Stimulated activated CD8-positive, alpha-beta memory T cell treated with anti-CD3 and anti-CD28 coated beads, Interleukin-4, amount 100 ng/mL, for 24 hours (primary cell): ENCODE data around the gene TTC14.

Source experiments
- DNase-seq: peaks from one replicate; pipeline ENCODE4 v3.0.0-alpha.2; 2020; ENCODE audit warnings: low read depth

TTC14 gene

DNA sequence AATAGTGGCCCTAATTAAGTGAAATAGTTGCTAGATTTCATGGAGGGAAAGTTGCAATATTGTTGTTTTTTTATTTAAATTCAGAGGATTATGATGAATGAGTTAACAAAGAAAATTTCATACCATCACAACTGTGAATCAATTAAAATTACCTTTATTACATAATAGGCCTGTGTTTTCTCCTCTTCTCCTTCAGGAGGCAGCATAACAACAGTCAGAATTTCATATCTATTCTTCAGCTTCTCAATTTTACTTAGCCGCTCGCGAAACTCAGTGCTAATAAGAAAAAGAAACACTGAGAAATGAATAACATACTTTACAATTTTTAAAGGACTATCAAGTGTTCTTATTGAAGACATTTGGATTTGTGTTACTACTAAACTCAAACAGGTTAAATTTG, 29.4 kb downstream of the TTC14 start:
- no peak for DNase-seq

DNA sequence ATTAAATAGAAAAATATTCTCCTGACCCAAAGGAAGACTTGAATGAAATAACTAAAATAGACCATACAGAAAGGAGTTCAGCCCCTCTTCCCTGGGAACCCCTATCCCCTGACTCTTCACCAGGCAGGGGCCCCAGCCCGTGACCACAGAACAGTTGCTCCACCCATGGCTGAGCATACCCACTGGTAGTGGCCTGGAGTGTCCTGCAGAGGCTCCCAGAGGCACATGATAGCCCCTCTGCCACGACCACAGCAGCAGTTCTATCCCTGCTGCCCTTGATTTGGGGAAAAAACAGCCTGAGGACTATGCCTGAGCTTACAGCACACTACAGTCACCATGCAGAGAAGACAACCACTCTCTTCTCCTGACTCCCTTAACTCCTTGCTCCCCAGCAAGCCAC, 31.8 kb downstream of the TTC14 start:
- no peak for DNase-seq

DNA sequence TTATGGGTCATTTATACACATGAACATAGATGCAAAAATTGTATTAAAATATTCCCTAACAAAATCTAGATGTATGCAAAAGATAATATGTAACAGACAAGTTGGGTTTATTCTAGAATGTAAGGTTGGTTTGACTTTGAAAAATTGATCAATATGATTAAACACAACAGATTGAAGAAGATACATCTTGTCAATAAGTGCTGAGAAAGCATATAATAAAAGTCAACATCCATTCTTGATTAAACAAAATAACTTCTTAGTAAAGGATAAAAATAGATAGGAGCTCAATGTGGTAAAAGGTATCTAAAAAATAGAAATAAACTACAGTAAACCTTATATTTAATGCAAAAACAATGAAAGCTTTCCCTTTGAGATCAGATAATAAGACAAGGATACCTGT, 39.0 kb downstream of the TTC14 start:
- DNase-seq = no peak

DNA sequence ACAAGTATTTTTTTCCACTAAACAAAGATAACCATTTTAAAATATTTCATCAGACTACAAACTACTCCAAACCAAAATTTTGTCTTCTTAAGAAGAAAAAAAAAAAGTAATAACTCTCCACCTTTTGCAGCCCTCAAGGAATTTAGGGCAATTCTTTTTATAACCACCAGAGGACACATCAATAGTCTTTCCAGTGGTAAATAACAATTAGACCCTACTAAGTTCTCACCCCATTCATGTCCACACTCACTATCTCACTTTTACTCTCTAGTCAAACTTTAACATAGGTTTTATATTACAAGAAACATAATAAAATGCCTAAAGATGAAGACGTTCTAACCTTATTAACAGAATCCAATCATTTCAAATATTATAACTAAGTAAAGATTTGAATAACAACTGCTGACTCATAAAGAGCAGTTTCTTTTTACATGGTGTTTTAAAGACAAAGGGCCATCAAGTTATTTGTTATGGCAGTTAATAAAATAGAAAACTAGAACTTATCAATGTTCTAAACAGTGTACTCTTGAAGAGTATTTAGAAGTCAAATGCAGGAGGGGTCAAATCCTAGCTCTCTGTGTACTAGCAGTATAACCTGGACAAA, 44.3 kb downstream of the TTC14 start:
- DNase-seq = no peak

DNA sequence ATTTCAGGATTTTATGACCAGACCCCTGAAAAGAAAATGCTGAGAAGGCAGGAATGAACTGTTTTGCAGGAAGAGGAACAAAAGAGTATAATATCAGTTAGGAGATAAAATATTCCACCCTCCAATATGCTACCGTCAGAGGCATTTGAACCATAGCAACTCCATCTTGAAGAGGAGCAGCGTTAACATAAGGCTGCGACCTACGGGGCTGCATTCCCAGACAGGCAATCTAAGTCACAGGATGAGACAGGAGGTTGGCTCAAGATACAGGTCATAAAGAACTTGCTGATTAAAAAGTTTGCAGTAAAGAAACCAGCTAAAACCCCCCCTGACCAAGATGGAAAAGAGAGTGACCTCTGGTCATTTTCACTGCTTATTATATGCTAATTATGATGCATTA, 54.4 kb downstream of the TTC14 start:
- no peak for DNase-seq

DNA sequence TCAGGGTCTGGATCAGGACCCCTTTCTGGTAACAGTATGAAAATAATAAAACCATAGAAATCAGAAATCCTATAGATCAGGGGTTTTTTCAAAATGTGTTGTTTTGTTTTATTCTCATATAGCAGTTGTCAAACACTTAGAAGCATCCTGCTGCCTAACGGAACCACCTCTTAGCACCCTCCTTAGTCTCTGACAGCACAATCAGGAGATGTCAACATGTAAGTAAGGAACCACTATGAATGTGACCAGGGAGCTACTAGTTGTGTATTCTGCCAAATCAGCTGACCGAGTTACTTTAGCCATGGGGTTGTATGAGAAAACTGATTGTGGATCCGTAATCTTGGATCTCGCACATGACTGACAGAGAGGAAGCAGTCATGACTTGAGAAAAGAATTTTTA, 55.1 kb downstream of the TTC14 start:
- DNase-seq = no peak
